ENCODE measurements around the gene ADGRE2.
"Not testable (repeated sequence)": the region's sequence is repeated elsewhere in the genome, so short reads cannot be mapped to it uniquely, and the experiment has no call there.

ADGRE2 gene

DNA sequence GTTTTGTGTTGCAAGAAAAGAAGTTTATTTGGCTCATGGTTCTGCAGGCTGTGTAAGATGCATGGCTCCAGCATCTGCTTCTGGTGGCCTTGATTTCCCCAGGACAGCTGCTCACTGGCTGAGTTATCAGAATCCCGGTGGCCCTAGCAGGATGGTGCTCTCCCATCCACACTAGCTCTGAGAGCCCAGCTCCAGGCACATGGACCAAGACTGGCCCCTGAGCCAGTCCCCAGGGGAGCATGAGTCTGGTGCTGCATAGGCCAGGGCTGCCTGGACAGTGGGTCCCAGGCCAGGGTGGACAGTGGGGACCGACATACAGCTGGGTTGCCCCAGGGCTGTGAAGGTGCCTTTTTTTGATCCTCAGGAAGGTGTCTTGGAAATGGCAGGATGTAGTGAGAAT, 10.4 kb downstream of the ADGRE2 start:
- TF ChIP-seq, protein P1, sequence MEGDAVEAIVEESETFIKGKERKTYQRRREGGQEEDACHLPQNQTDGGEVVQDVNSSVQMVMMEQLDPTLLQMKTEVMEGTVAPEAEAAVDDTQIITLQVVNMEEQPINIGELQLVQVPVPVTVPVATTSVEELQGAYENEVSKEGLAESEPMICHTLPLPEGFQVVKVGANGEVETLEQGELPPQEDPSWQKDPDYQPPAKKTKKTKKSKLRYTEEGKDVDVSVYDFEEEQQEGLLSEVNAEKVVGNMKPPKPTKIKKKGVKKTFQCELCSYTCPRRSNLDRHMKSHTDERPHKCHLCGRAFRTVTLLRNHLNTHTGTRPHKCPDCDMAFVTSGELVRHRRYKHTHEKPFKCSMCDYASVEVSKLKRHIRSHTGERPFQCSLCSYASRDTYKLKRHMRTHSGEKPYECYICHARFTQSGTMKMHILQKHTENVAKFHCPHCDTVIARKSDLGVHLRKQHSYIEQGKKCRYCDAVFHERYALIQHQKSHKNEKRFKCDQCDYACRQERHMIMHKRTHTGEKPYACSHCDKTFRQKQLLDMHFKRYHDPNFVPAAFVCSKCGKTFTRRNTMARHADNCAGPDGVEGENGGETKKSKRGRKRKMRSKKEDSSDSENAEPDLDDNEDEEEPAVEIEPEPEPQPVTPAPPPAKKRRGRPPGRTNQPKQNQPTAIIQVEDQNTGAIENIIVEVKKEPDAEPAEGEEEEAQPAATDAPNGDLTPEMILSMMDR (IDR thresholded peaks at IDR 0.05; ENCODE audit: low read depth, low read length, missing control alignments): no peak
- DNase-seq (ENCODE audit: low read depth): no peak
- no peak overlapping the region for H3K4me3 ChIP-seq (ENCODE audit: low read depth, low read length)
- in situ Hi-C loops (cut with HindIII; ENCODE audit: low sequenced_read_pairs): no loop called here

DNA sequence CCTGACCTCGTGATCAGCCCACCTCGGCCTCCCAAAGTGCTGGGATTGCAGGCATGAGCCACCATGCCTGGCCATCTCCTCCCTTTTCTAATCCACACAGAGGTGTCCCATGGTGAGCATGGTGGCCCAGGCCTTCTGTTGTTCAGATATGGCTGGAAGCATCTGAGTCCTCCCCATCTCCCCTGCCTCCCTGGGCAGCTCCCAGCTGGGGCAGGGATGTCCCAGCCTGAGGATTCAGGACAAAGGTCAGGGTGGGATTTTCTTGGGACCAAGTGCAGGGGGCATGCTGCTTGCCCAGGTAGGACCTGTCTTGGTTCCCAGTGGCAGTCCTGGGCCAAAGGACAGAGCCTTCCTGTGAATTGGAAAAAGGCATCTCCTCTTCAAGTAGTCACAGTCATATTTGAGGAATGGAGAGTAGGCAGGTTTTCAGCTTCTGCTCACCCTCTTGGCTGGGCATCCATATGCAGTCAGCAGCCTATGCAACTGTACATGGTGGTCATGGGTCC, 10.8 kb downstream of the ADGRE2 start:
- DNase-seq (ENCODE audit: low read depth): no peak
- TF ChIP-seq, protein P1 (IDR thresholded peaks at IDR 0.05; ENCODE audit: low read depth, low read length, missing control alignments): no peak
- H3K4me3 ChIP-seq (ENCODE audit: low read depth, low read length): no peak overlapping the region
- in situ Hi-C loops (cut with HindIII; ENCODE audit: low sequenced_read_pairs): no loop called here

DNA sequence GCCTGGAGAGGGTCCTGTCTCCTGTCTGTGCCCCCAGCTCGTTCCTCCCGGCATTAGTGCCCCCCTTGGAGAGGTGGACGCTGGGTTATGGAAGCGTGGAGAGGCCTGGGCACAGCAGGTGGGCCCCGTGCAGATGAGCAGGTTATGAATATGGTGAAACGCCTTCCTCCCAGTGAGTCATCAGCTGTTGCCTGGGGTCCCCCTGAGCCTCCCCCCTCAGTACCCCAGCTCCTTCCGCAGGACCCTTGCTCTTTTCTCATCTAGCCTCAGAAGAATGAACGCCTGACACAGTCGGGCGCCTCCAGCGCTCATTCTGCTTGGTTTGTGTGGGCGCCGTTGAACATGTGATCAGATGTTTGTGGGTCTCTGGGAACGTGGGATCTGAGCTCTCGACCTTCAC, 12.5 kb downstream of the ADGRE2 start:
- DNase-seq (ENCODE audit: low read depth); H3K4me3 ChIP-seq (ENCODE audit: low read depth, low read length); in situ Hi-C loops (cut with HindIII; ENCODE audit: low sequenced_read_pairs): not testable (repeated sequence)

DNA sequence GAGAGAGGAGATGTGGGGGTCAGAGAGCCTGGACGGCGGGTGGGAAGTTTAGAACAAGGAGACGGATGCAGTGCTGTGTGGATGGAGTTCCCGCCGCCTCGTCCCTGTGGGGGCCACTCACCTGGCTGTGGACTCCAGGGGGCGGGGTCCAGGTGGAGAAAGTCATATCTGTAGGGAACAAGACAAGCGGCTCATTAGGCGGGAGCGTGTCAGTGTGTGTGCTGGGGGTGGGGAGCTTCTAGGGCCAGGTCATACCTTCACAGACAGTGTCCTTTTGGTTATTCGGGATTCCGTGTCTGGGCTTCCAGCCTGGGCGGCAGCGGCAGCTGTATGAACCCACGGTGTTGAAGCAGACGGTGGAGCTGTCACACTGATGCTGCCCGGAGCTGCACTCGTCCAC, 13.0 kb downstream of the ADGRE2 start:
- DNase-seq (ENCODE audit: low read depth); H3K4me3 ChIP-seq (ENCODE audit: low read depth, low read length); in situ Hi-C loops (cut with HindIII; ENCODE audit: low sequenced_read_pairs): not testable (repeated sequence)

DNA sequence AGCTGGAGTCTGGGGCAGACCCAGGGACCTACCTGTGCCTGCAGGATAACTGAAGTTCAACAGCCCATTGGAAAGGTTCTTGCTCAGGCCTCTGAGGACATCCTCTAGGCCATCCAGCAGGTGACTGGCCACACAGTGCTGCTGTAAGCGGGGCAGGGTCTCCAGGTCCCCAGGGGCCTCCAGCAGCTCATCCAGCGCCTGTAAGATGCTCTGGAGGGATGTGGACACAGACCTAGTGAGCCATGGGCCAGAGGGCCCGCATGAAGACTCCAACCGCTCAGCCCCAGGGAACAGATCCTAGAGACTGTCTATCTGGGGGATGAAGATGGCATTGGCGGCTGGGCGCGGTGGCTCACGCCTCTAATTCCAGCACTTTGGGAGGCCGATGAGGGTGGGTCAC, 14.0 kb downstream of the ADGRE2 start:
- no peak overlapping the region for H3K4me3 ChIP-seq (ENCODE audit: low read depth, low read length)
- in situ Hi-C loops (cut with HindIII; ENCODE audit: low sequenced_read_pairs): no loop called here
- DNase-seq (ENCODE audit: low read depth): no peak
- TF ChIP-seq, protein P1 (IDR thresholded peaks at IDR 0.05; ENCODE audit: low read depth, low read length, missing control alignments): no peak

DNA sequence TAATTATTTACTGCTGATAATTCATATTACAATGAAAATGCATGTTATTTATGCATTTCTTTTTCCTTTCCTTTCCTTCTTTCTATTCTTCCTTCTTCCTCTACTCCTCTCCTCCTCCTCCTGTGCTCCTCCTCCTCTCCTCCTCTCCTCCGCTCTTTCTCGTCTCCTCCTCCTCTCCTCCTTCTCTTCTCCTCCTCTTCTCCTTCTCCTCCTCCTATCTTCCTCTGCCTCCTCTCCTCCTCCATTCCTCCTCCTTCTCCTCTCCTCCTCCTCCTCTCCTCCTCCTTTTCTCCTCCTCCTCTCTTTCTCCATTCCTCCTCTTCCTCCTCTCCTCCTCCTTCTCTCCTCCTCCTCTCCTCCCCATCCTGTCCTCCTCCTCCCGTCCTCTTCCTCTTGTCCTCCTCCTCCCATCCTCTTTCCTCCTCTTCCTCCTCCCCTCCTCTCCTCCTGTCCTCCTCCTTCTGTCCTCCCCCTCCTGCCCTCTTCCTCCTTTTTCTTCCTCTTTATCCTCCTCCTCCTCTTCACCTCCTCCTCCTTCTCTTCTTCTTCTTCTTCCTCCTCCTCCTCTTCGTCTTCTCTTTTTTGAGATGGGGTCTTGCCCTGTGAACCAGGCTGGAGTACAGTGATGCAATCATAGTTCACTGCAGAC, 14.7 kb downstream of the ADGRE2 start:
- DNase-seq (ENCODE audit: low read depth): no peak
- TF ChIP-seq, protein P1 (IDR thresholded peaks at IDR 0.05; ENCODE audit: low read depth, low read length, missing control alignments): no peak
- in situ Hi-C loops (cut with HindIII; ENCODE audit: low sequenced_read_pairs): no loop called here
- no peak overlapping the region for H3K4me3 ChIP-seq (ENCODE audit: low read depth, low read length)

DNA sequence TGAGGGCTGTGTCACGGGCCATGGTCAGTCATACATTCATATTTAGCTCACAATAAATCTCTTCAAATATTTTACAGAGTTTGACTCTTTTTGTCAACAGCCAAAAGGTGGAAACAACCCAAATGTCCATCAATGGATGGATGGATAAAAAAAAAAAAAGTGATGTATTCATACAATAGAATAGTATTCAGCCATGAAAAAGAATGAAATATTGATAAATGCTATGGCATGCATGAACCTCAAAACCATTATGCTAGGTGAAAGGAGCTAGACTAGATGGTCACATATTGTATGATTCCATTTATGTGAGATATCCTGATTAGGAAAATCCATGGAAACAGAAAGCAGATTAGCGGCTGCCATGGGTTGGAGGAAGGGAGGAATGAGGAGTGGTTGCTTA, 16.2 kb downstream of the ADGRE2 start:
- H3K4me3 ChIP-seq (ENCODE audit: low read depth, low read length): no peak overlapping the region
- in situ Hi-C loops (cut with HindIII; ENCODE audit: low sequenced_read_pairs): no loop called here
- no peak for DNase-seq (ENCODE audit: low read depth)
- TF ChIP-seq, protein P1 (IDR thresholded peaks at IDR 0.05; ENCODE audit: low read depth, low read length, missing control alignments): no peak

DNA sequence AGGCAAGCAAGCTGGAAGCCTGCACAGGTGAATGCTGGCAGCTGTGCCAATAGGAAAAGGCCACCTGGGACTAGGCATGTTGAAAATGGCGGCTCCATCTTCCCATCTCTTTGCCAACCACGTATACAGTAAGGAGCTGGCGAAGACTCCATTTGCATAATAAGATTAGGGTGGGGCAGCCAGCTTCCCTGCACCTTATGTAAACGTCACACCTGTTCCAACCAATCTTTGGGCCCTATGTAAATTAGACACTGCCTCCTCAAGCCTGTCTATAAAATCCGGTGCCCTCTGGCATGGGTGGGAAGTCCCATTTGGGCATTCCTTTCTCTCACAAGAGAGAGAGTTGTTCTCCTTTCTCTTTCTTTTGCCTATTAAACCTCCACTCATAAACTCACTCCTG, 16.8 kb downstream of the ADGRE2 start:
- TF ChIP-seq, protein P1 (IDR thresholded peaks at IDR 0.05; ENCODE audit: low read depth, low read length, missing control alignments): no peak
- in situ Hi-C loops (cut with HindIII; ENCODE audit: low sequenced_read_pairs): no loop called here
- DNase-seq (ENCODE audit: low read depth): no peak
- no peak overlapping the region for H3K4me3 ChIP-seq (ENCODE audit: low read depth, low read length)

Measured in astrocyte of the cerebellum (primary cell).